ENCODE results near the gene GDPD1. TPM values are rescaled to one million over a fixed set of nuclear protein-coding genes. Genes with fewer than 3 reads are reported as not detected.
"Not testable (repeated sequence)": the region's sequence is repeated elsewhere in the genome, so short reads cannot be mapped to it uniquely, and the experiment has no call there.

Gene GDPD1
- polyA plus RNA-seq, 1 donor: 3.6 TPM

DNA sequence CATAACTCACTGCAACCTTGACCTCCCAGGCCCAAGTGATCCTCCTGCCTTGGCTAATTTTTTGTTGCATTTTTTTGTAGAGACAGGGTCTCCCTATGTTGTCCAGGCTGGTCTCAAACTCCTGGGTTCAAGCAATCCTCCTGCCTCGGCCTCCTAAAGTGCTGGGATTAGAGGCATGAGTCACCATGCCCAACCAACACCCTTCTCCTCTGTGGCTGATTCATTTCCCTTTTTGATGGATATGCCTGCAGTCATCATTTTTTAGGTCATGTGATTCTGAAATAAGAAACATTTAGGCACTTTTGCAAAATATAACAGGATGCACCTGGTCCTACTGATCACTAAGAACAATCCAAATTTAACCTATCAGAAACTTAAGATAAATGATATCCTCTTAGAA is 67.1 kb downstream of the GDPD1 start:
- WGBS (ENCODE audit: insufficient coverage, low lambda C conversion rate): no CpG with 5 or more reads among the region's 1 CpG
- Histone ChIP-seq H3K27me3 (ENCODE audit: control insufficient read depth, insufficient read depth, low read length) (no peaks in the 10 kb centered on the region), H3K27ac (ENCODE audit: low read length) (no peak overlapping the region), H3K4me3 (ENCODE audit: low read length) (no peak overlapping the region), H3K9me3 (ENCODE audit: control insufficient read depth, low read depth, low read length) (no peaks in the 10 kb centered on the region), H3K4me1 (ENCODE audit: control insufficient read depth, insufficient read depth, low read length) (peaks cover 4% of the 10 kb centered on the region), H3K36me3 (ENCODE audit: control insufficient read depth, insufficient read depth, low read length) (no peaks in the 10 kb centered on the region)
- no peak for DNase-seq

DNA sequence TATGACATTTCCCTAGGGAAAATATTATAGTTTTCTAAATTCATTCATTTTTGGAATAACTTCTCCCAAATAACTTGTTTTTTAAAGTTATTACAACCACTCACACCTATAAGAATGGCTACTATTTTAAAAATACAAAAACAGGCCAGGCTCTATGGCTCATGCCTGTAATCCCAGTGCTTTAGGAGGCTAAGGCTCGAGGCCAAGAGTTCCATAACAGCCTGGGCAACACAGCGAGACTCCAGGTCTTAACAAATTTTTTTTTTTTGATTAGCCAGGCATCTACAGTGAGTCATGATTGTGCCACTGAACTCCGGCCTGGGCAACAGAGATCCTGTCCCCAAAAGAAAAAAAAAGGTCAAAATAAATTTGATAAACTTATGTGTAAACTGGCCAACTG is 67.6 kb downstream of the GDPD1 start:
- WGBS (ENCODE audit: insufficient coverage, low lambda C conversion rate): no CpG with 5 or more reads among the region's 3 CpGs
- DNase-seq: no peak
- Histone ChIP-seq H3K27ac (ENCODE audit: low read length) (no peak overlapping the region), H3K4me1 (ENCODE audit: control insufficient read depth, insufficient read depth, low read length) (peaks cover 4% of the 10 kb centered on the region), H3K4me3 (ENCODE audit: low read length) (no peak overlapping the region), H3K27me3 (ENCODE audit: control insufficient read depth, insufficient read depth, low read length) (no peaks in the 10 kb centered on the region), H3K9me3 (ENCODE audit: control insufficient read depth, low read depth, low read length) (no peaks in the 10 kb centered on the region), H3K36me3 (ENCODE audit: control insufficient read depth, insufficient read depth, low read length) (no peaks in the 10 kb centered on the region)

- Histone ChIP-seq H3K27ac (ENCODE audit: low read length) (peak overlapping the region; percentile 12), H3K36me3 (ENCODE audit: control insufficient read depth, insufficient read depth, low read length) (no peaks in the 10 kb centered on the region), H3K4me3 (ENCODE audit: low read length) (no peak overlapping the region), H3K9me3 (ENCODE audit: control insufficient read depth, low read depth, low read length) (no peaks in the 10 kb centered on the region), H3K27me3 (ENCODE audit: control insufficient read depth, insufficient read depth, low read length) (no peaks in the 10 kb centered on the region), H3K4me1 (ENCODE audit: control insufficient read depth, insufficient read depth, low read length) (peaks cover 4% of the 10 kb centered on the region)
- WGBS (ENCODE audit: insufficient coverage, low lambda C conversion rate): 13% methylated on average over 1 of the region's 3 CpGs
- DNase-seq: peak in 1 of 2 donors; percentile 39
Observed at GRCh38 chr17:59289981-59290301, 69.6 kb downstream of the GDPD1 start.

GRCh38 chr17:59290302-59290998 is 70.1 kb downstream of the GDPD1 start:
- not testable (repeated sequence) for H3K9me3 ChIP-seq (ENCODE audit: control insufficient read depth, low read depth, low read length); H3K4me3 ChIP-seq (ENCODE audit: low read length); H3K36me3 ChIP-seq (ENCODE audit: control insufficient read depth, insufficient read depth, low read length); H3K4me1 ChIP-seq (ENCODE audit: control insufficient read depth, insufficient read depth, low read length); H3K27me3 ChIP-seq (ENCODE audit: control insufficient read depth, insufficient read depth, low read length)
- peak overlapping the region; percentile 12 for H3K27ac ChIP-seq (ENCODE audit: low read length)
- WGBS (ENCODE audit: insufficient coverage, low lambda C conversion rate): no CpG with 5 or more reads among the region's 12 CpGs
- DNase-seq: peak in 1 of 2 donors; percentile 61

DNA sequence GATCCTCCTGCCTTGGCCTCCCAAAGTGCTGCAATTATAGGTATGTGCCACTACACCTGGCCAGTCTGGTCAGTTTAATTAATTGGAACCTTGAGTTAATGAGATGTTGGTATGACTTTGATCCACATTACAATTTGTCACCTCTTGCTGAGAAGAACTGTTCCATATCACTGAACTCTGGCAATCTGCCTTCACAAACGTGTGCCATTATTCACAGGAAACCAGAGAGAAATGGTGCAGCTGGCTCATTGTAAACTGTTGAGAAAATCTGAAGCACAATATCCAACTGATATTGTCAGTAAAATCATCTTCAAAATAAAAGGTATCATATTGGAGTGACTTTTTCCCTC is 71.8 kb downstream of the GDPD1 start:
- Histone ChIP-seq H3K27ac (ENCODE audit: low read length) (no peak overlapping the region), H3K27me3 (ENCODE audit: control insufficient read depth, insufficient read depth, low read length) (no peaks in the 10 kb centered on the region), H3K4me3 (ENCODE audit: low read length) (no peak overlapping the region), H3K9me3 (ENCODE audit: control insufficient read depth, low read depth, low read length) (no peaks in the 10 kb centered on the region), H3K36me3 (ENCODE audit: control insufficient read depth, insufficient read depth, low read length) (no peaks in the 10 kb centered on the region), H3K4me1 (ENCODE audit: control insufficient read depth, insufficient read depth, low read length) (peaks cover 4% of the 10 kb centered on the region)
- DNase-seq: no peak
- WGBS (ENCODE audit: insufficient coverage, low lambda C conversion rate): no CpG with 5 or more reads among the region's 1 CpG

DNA sequence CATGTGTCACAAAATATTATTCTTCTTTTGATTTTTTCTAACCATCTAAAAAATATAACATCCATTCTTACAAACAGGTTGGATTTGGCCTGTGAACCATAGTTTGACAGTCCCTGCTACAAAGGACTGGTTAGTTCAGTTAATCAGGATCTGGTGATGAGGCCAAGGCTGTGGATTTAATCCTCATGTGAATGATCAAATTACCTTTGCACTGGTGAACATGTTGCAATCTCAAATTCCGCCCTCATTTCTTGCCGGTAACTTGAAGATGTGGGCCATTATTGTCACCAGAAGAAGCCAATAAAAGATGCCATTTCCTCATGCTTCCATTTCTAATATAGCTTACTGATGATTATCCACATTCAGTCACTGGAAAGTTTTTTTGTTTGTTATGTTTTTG is 75.9 kb downstream of the GDPD1 start:
- DNase-seq: peak in 1 of 2 donors; percentile 44
- Histone ChIP-seq H3K27ac (ENCODE audit: low read length) (no peak overlapping the region), H3K36me3 (ENCODE audit: control insufficient read depth, insufficient read depth, low read length) (no peaks in the 10 kb centered on the region), H3K4me1 (ENCODE audit: control insufficient read depth, insufficient read depth, low read length) (no peaks in the 10 kb centered on the region), H3K4me3 (ENCODE audit: low read length) (no peak overlapping the region), H3K27me3 (ENCODE audit: control insufficient read depth, insufficient read depth, low read length) (no peaks in the 10 kb centered on the region), H3K9me3 (ENCODE audit: control insufficient read depth, low read depth, low read length) (no peaks in the 10 kb centered on the region)
- WGBS (ENCODE audit: insufficient coverage, low lambda C conversion rate): 50% methylated on average over 2 of the region's 2 CpGs

DNA sequence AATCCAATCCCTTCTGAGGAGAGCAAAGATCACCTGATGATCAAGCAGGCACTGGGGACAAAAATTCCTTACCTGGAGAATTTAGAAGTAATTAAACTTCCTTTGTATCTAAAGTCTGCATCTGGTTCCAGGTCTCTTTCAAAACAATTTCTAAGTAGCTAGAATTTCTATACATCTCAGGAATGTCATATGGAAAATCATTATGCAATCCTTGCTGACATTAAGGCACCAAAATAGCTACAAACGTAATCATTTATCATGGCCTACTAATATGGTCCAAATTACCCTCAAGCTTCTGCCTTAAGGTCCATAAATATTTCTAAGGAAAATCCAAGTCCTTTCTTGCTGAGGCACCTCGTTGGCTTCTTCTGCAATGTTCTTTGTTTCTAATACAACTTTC is 78.2 kb downstream of the GDPD1 start:
- no peak for DNase-seq

DNA sequence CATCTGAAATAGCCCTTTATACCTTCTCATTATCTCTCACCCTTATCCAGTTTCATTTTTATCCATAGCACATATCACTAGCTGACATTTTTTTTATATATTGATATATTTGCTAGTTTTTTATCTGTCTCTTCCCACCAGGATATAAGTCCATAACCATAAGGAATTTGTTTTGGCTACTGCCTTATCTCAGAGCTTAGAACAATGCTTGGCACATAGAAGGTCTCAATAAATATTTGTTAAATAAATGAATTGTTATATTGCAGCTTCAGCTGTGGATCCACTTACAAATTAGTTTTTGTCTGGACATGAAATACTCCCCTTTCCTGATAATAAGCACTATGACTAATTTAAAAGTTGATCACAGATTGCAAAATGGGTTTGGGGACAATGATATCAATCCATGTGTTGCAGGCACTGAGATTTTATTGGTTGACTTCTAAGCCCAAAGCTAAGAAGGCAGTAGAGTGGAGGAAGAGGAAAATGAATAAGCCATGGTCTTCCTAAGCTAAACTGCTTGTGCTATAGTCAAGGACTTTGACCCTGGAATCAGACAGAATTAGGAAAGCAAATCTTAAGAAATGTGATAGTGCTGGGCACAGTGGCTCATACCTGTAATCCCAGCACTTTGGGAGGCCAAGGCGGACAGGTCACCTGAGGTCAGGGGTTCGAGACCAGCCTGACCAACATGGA is 79.2 kb downstream of the GDPD1 start:
- DNase-seq: peak in 1 of 2 donors; percentile 29
- Histone ChIP-seq H3K27ac (ENCODE audit: low read length) (no peak overlapping the region), H3K4me1 (ENCODE audit: control insufficient read depth, insufficient read depth, low read length) (peaks cover 3% of the 10 kb centered on the region), H3K27me3 (ENCODE audit: control insufficient read depth, insufficient read depth, low read length) (no peaks in the 10 kb centered on the region), H3K9me3 (ENCODE audit: control insufficient read depth, low read depth, low read length) (no peaks in the 10 kb centered on the region), H3K4me3 (ENCODE audit: low read length) (no peak overlapping the region), H3K36me3 (ENCODE audit: control insufficient read depth, insufficient read depth, low read length) (no peaks in the 10 kb centered on the region)
- WGBS (ENCODE audit: insufficient coverage, low lambda C conversion rate): no CpG with 5 or more reads among the region's 2 CpGs

More for the DNA sequence above, 78.2 kb downstream of the GDPD1 start:
- no peaks in the 10 kb centered on the region for H3K4me1 ChIP-seq (ENCODE audit: control insufficient read depth, insufficient read depth, low read length)
- H3K27ac ChIP-seq (ENCODE audit: low read length): no peak overlapping the region
- WGBS (ENCODE audit: insufficient coverage, low lambda C conversion rate): no CpG with 5 or more reads among the region's 2 CpGs
- no peaks in the 10 kb centered on the region for H3K36me3 ChIP-seq (ENCODE audit: control insufficient read depth, insufficient read depth, low read length)
- no peaks in the 10 kb centered on the region for H3K9me3 ChIP-seq (ENCODE audit: control insufficient read depth, low read depth, low read length)
- H3K27me3 ChIP-seq (ENCODE audit: control insufficient read depth, insufficient read depth, low read length): no peaks in the 10 kb centered on the region
- H3K4me3 ChIP-seq (ENCODE audit: low read length): no peak overlapping the region

- Histone ChIP-seq H3K4me3 (ENCODE audit: low read length) (no peak overlapping the region), H3K27me3 (ENCODE audit: control insufficient read depth, insufficient read depth, low read length) (no peaks in the 10 kb centered on the region), H3K4me1 (ENCODE audit: control insufficient read depth, insufficient read depth, low read length) (peaks cover 8% of the 10 kb centered on the region), H3K36me3 (ENCODE audit: control insufficient read depth, insufficient read depth, low read length) (no peaks in the 10 kb centered on the region), H3K9me3 (ENCODE audit: control insufficient read depth, low read depth, low read length) (no peaks in the 10 kb centered on the region), H3K27ac (ENCODE audit: low read length) (no peak overlapping the region)
- 77% methylated on average over 3 of the region's 5 CpGs for WGBS (ENCODE audit: insufficient coverage, low lambda C conversion rate)
- DNase-seq: no peak
Observed at GRCh38 chr17:59300941-59301340, 80.6 kb downstream of the GDPD1 start.

GRCh38 chr17:59304811-59305210 is 84.5 kb downstream of the GDPD1 start:
- H3K4me3 ChIP-seq (ENCODE audit: low read length): no peak overlapping the region
- H3K4me1 ChIP-seq (ENCODE audit: control insufficient read depth, insufficient read depth, low read length): peaks cover 8% of the 10 kb centered on the region
- no peaks in the 10 kb centered on the region for H3K9me3 ChIP-seq (ENCODE audit: control insufficient read depth, low read depth, low read length)
- peak in 1 of 2 donors; percentile 12 for DNase-seq
- no peaks in the 10 kb centered on the region for H3K36me3 ChIP-seq (ENCODE audit: control insufficient read depth, insufficient read depth, low read length)
- no peaks in the 10 kb centered on the region for H3K27me3 ChIP-seq (ENCODE audit: control insufficient read depth, insufficient read depth, low read length)
- no CpG with 5 or more reads among the region's 2 CpGs for WGBS (ENCODE audit: insufficient coverage, low lambda C conversion rate)
- no peak overlapping the region for H3K27ac ChIP-seq (ENCODE audit: low read length)

Measured in large intestine (tissue), 3 donors.